BJ (cell line): ENCODE results near the gene DCDC2C. TPM values are rescaled to one million over a fixed set of nuclear protein-coding genes. Genes with fewer than 3 reads are reported as not detected.
"Not testable (repeated sequence)": the region's sequence is repeated elsewhere in the genome, so short reads cannot be mapped to it uniquely, and the experiment has no call there.

Experiments
- CTCF ChIA-PET: fragments of 350-600 bp; formaldehyde crosslinking; extraction: SDS; loops from one replicate; lab custom pipeline; 2021; ENCODE audit warnings: antibody characterized with exemption, inconsistent platforms; lab: Yijun Ruan, JAX
- POLR2A ChIA-PET: fragments of 300-600 bp; sonication (Branson Sonifier 250); formaldehyde crosslinking; extraction: SDS; loops from one replicate; lab custom pipeline; 2021; ENCODE audit warnings: antibody characterized with exemption; lab: Charles Lee
- DNase-seq: peaks from one replicate; pipeline ENCODE4 v3.0.0-alpha.2; 2011; ENCODE audit warnings: low read depth
- H3K27me3 ChIP-seq: 2 replicates; pipeline ENCODE4 v1.6.0; 2011; ENCODE audit warnings: low read length; ENCODE audit not compliant: control insufficient read depth, insufficient read depth
- H3K36me3 ChIP-seq: 2 replicates; pipeline ENCODE4 v1.5.1; 2011; ENCODE audit warnings: low read length; ENCODE audit not compliant: control insufficient read depth, insufficient read depth
- H3K4me3 ChIP-seq: 2 replicates; pipeline ENCODE4 v1.5.1; 2011; ENCODE audit warnings: low read depth, mild to moderate bottlenecking, control low read depth, low read length
- polyA plus RNA-seq: library from polyadenylated mRNA; depleted of rRNA; stranded (reverse); fragments of >200 nt; gene quantifications from 2 replicates; pipeline ENCODE4 v1.2.3, GENCODE V29; 2011
- TF ChIP-seq, protein P1 (sequence below): IDR thresholded peaks from 2 replicates; pipeline ENCODE4 v1.5.1; 2011; ENCODE audit warnings: low read depth, mild to moderate bottlenecking, control low read depth, inconsistent platforms, low read length, moderate library complexity; ENCODE audit not compliant: insufficient read depth

Gene DCDC2C
- polyA plus RNA-seq, 1 experiment: not detected

DNA sequence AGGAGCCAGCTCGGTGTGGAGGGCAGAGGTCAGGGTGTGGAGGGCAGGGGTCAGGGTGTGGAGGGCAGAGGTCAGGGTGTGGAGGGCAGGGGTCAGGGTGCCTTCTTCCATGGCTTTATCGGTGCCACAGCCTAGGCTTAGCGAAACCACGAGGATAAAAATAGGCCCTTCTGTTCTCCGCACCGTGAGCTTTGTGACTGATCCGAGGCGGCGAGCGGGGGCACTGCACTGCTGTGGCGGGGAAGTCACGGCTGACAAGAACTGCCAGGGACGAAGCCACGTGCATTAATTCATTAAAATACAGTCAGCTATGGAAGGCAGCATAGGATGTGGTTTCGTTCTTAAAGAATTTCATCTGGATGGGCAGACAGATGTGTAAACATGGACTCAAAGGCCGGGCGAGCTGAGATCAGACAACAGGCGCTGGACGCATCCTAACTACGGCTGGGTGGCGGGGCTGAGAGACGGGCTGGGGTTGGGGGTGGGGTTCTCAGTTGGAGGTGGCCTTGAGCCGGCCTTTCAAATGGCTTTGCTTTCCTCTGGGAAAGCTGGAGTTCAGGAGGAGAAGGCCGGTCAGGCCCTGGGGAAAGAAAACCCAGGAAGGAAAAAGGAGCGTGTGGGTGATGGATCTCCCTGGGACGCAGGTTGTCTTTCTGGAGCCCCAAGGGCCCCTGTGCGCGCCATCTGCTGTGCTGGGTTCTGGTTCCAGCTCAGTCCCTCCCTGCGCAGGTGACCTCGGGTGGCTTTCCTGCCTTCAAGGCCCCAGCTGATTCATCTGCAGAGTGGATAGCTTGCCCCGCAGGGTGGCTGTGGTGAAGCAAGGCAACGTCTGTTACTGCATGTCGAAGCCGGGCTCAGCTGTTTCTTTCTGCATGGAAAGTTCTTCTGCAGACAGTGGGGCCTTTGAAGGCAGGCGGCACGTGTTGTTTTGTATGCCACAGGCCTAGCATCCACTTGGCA, 46.3 kb upstream of the DCDC2C start:
- Histone ChIP-seq H3K27me3 (no peaks in the 10 kb centered on the region), H3K36me3 (no peaks in the 10 kb centered on the region), H3K4me3 (no peak overlapping the region)
- no peak for DNase-seq
- TF ChIP-seq, protein P1, sequence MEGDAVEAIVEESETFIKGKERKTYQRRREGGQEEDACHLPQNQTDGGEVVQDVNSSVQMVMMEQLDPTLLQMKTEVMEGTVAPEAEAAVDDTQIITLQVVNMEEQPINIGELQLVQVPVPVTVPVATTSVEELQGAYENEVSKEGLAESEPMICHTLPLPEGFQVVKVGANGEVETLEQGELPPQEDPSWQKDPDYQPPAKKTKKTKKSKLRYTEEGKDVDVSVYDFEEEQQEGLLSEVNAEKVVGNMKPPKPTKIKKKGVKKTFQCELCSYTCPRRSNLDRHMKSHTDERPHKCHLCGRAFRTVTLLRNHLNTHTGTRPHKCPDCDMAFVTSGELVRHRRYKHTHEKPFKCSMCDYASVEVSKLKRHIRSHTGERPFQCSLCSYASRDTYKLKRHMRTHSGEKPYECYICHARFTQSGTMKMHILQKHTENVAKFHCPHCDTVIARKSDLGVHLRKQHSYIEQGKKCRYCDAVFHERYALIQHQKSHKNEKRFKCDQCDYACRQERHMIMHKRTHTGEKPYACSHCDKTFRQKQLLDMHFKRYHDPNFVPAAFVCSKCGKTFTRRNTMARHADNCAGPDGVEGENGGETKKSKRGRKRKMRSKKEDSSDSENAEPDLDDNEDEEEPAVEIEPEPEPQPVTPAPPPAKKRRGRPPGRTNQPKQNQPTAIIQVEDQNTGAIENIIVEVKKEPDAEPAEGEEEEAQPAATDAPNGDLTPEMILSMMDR: peak; percentile 21; the same call in 1 of the 2 replicates
- ChIA-PET POLR2A (no interaction called here), CTCF (interaction anchor here (1.1 to 1.6 kb wide), 2 partner anchors 13 to 181 kb away, joined by 3 to 6 read pairs; no protein-coding TSS in a partner anchor)

DNA sequence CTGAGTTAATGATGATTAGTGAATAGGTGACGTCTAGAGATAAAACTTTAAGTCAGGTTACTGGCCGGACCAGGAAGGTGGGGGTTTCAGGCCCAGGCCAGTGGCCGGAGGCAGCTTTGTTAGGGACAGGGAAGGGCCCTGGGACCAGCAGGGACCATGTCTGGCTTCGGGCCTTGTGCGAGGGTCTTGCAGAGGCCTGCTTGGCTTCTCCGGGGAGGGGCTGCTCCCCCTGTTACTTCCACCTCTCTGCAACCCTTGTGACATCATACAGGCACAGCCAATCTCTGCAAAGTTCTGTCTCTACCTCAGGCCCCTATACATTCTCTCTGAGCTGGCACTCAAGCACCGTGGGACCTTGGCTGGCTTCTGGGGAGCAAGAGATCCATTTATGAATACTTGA, 45.5 kb upstream of the DCDC2C start, which contains the start of gene ALLC:
ALLC (plus strand) TSS at position 320 of the 400 bp plus-strand sequence. CDS start 12,958 bp downstream, outside the sequence.
- ChIA-PET POLR2A (no interaction called here), CTCF (no interaction called here)
- Histone ChIP-seq H3K4me3 (no peak within 1 kb of the TSS), H3K27me3 (no peaks in the 10 kb centered on the region), H3K36me3 (no peaks in the 10 kb centered on the region)
- TF ChIP-seq, protein P1: no peak
- DNase-seq: no peak

DNA sequence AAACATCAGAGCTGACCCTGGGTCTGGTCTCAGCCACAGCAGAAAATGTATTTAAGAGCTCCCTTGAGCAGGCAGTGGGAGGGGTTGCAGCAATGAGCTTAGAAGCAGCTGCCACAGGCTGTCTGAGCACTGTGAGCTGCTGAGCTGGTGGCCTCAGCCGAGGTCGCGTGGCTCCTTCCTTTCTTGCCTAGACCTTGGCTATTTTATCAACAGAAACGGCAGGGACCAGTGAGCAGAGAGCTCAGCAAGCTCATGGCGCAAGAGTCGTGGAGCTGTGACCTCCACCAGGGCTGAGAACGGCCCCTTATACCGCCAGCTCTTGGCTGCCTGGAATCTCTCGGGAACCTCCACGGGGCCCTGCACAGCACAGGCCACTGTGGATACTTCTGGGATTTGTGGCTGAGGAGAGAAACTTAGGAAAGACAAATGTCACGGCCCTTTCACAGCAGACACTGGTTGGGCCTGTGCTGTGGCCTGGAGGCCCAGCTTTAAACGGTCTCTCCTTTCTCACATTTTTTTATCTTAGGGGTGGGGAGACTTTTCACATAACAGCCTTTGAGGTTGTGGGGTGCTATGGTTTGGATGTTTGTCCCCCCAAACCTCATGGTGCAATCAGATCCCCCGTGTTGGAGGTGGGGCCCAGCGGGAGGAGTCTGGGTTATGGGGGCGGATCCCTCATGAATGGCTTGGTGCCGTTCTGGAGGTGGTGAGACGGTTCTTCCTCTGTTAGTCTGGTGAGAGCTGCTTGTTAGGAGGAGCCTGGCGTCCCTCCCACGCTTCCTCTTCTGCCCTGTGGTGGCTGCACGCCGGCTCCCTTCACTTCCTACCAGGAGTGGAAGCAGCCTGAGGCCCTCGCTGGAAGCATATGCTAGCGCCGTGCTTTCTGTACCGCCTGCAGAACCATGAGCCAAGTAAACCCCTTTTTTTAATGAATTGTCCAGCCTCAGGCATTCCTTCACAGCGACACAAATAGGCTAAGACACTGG, 43.6 kb upstream of the DCDC2C start:
- no peaks in the 10 kb centered on the region for H3K36me3 ChIP-seq
- no peak for DNase-seq
- no peak overlapping the region for H3K4me3 ChIP-seq
- TF ChIP-seq, protein P1: no peak
- ChIA-PET POLR2A (no interaction called here), CTCF (interaction anchor here (1.2 kb wide), 1 partner anchor 1773 kb away, joined by 4 read pairs; no protein-coding TSS in a partner anchor)
- no peaks in the 10 kb centered on the region for H3K27me3 ChIP-seq

DNA sequence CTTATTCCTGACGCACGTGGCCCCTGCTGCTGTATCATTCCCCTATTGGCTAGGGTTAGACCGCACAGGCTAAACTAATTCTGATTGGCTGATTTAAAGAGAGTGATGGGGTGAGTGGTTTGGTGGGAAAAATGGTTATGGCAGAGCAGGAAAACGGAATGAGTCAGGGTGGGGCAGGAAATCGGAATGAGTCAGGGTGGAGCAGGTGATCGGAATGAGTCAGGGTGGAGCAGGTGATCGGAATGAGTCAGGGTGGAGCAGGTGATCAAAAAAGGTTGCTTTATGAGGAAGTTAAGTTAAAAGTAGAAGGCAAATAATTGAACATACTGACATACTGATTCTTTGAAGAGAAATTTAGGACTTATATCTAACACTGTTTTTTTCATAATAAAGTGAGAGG, 42.7 kb upstream of the DCDC2C start:
- H3K27me3 ChIP-seq, POLR2A ChIA-PET, H3K36me3 ChIP-seq, H3K4me3 ChIP-seq, DNase-seq, CTCF ChIA-PET: not testable (repeated sequence)

DNA sequence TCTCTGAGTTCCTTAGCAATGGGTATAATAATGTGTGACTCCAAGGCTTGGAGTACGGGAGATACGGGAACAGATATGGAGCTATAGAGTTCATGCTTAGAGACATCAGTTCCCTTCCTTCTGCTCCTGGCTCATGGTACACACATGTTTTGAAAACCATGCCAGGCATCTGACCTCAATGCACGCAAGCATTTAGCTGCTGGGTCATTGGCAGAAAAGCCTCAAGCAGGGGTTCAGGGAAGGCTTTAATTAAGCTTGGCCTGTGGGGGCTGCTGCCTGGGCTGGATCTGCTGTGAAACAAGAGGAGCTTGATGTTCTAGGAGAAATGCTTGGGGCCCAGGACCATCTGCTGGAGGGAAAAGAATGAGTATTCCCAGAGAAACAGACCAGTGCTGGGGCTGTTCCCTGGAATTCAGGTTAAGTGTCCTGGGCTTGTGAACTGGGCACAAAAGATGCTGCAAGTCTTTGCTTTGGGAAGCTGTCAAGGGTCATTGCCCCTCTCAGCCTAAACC, 42.2 kb upstream of the DCDC2C start:
- Histone ChIP-seq H3K27me3 (no peaks in the 10 kb centered on the region; the same call in 1 of the 2 replicates), H3K36me3 (no peaks in the 10 kb centered on the region), H3K4me3 (no peak overlapping the region)
- CTCF ChIA-PET: interaction anchor here (0.8 kb wide), 1 partner anchor 9 kb away, joined by 3 read pairs; no protein-coding TSS in a partner anchor
- TF ChIP-seq, protein P1: no peak
- DNase-seq: no peak
- POLR2A ChIA-PET: no interaction called here
